Stimulated activated CD4-positive, alpha-beta T cell treated with anti-CD3 and anti-CD28 coated beads, TNF-alpha, amount 100 ng/mL, for 4 hours (primary cell): ENCODE results near the gene MDH1B.
A peak's percentile ranks its signal among the peaks of the same experiment; 100 is the strongest.
"Not testable (repeated sequence)": the region's sequence is repeated elsewhere in the genome, so short reads cannot be mapped to it uniquely, and the experiment has no call there.

Experiments used
- DNase-seq, 3 experiments: peaks; one replicate each; pipeline ENCODE4 v3.0.0-alpha.2; 2020; ENCODE audit warnings: low read depth in 3 of 3

The MDH1B gene

GRCh38 chr2:206765242-206766056, at the start of gene MDH1B, which contains the start of gene FASTKD2:
Gene MDH1B (minus strand): TSS chr2:206765328. CDS start chr2:206765271, 57 bp downstream.
Gene FASTKD2 (plus strand): TSS chr2:206765606. CDS start chr2:206766694, 1,088 bp downstream.
- peak; percentile 60 to 72 (median 62) for DNase-seq

- DNase-seq = no peak
Measured at GRCh38 chr2:206814498-206814897, 49.4 kb upstream of the MDH1B start.

GRCh38 chr2:206812471-206812870, 47.3 kb upstream of the MDH1B start:
- DNase-seq = not testable (repeated sequence)

- DNase-seq = not testable (repeated sequence)
Measured at GRCh38 chr2:206807624-206808023, 42.5 kb upstream of the MDH1B start.

GRCh38 chr2:206805887-206806607, 40.9 kb upstream of the MDH1B start:
- DNase-seq = no peak

GRCh38 chr2:206804326-206804725, 39.2 kb upstream of the MDH1B start:
- no peak for DNase-seq

GRCh38 chr2:206802654-206803514, 37.8 kb upstream of the MDH1B start:
- DNase-seq = no peak

GRCh38 chr2:206801418-206802189, 36.5 kb upstream of the MDH1B start:
- no peak for DNase-seq

- peak in 2 of 3 experiments; percentile 15 for DNase-seq
Measured at GRCh38 chr2:206800506-206801417, 35.6 kb upstream of the MDH1B start.

GRCh38 chr2:206799083-206799482, 34.0 kb upstream of the MDH1B start:
- no peak for DNase-seq

- DNase-seq = no peak
Measured at GRCh38 chr2:206798000-206798399, 32.9 kb upstream of the MDH1B start.

- DNase-seq = no peak
Measured at GRCh38 chr2:206797376-206797775, 32.2 kb upstream of the MDH1B start.

- DNase-seq = no peak
Measured at GRCh38 chr2:206792645-206793044, 27.5 kb upstream of the MDH1B start.

GRCh38 chr2:206790311-206790935, 25.3 kb upstream of the MDH1B start:
- no peak for DNase-seq

- no peak for DNase-seq
Measured at GRCh38 chr2:206784559-206785353, 19.6 kb upstream of the MDH1B start.

- DNase-seq = no peak
Measured at GRCh38 chr2:206783718-206784117, 18.6 kb upstream of the MDH1B start.

- DNase-seq = no peak
Measured at GRCh38 chr2:206780671-206781070, 15.5 kb upstream of the MDH1B start.

- no peak for DNase-seq
Measured at GRCh38 chr2:206776432-206776831, 11.3 kb upstream of the MDH1B start.

GRCh38 chr2:206774871-206775270, 9.7 kb upstream of the MDH1B start:
- no peak for DNase-seq
